Measurements from ENCODE around the gene AMMECR1L. TPM values are rescaled to one million over a fixed set of nuclear protein-coding genes. Genes with fewer than 3 reads are reported as not detected.
A peak's percentile ranks its signal among the peaks of the same experiment; 100 is the strongest.
"Not testable (repeated sequence)": the region's sequence is repeated elsewhere in the genome, so short reads cannot be mapped to it uniquely, and the experiment has no call there.

The AMMECR1L gene
- total RNA-seq, 1 donor from 2014 or later: 24.0 TPM

GRCh38 chr2:127884861-127885740, 655 bp downstream of the AMMECR1L start:
- not testable (repeated sequence) for H3K36me3 Mint-ChIP-seq (ENCODE audit: insufficient read depth); H3K27me3 Mint-ChIP-seq; H3K9me3 Mint-ChIP-seq (ENCODE audit: low read depth)
- H3K4me1 Mint-ChIP-seq (ENCODE audit: low read depth): peaks cover 24% of the 10 kb centered on the region
- TF ChIP-seq, protein P1, sequence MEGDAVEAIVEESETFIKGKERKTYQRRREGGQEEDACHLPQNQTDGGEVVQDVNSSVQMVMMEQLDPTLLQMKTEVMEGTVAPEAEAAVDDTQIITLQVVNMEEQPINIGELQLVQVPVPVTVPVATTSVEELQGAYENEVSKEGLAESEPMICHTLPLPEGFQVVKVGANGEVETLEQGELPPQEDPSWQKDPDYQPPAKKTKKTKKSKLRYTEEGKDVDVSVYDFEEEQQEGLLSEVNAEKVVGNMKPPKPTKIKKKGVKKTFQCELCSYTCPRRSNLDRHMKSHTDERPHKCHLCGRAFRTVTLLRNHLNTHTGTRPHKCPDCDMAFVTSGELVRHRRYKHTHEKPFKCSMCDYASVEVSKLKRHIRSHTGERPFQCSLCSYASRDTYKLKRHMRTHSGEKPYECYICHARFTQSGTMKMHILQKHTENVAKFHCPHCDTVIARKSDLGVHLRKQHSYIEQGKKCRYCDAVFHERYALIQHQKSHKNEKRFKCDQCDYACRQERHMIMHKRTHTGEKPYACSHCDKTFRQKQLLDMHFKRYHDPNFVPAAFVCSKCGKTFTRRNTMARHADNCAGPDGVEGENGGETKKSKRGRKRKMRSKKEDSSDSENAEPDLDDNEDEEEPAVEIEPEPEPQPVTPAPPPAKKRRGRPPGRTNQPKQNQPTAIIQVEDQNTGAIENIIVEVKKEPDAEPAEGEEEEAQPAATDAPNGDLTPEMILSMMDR (IDR thresholded peaks at IDR 0.05; ENCODE audit: unreplicated experiment): peak; percentile 51
- peak; percentile 45 for DNase-seq (ENCODE audit: low spot score, unreplicated experiment)
- H3K4me3 Mint-ChIP-seq (ENCODE audit: low read depth): peak overlapping the region; percentile 85
- H3K27ac Mint-ChIP-seq: peak overlapping the region; percentile 97

- H3K27ac Mint-ChIP-seq: peak overlapping the region; percentile 97
- no peak for DNase-seq (ENCODE audit: low spot score, unreplicated experiment)
- TF ChIP-seq, protein P1 (IDR thresholded peaks at IDR 0.05; ENCODE audit: unreplicated experiment): no peak
- no peaks in the 10 kb centered on the region for H3K9me3 Mint-ChIP-seq (ENCODE audit: low read depth)
- H3K27me3 Mint-ChIP-seq: no peaks in the 10 kb centered on the region
- peak overlapping the region; percentile 85 for H3K4me3 Mint-ChIP-seq (ENCODE audit: low read depth)
- peaks cover 24% of the 10 kb centered on the region for H3K4me1 Mint-ChIP-seq (ENCODE audit: low read depth)
- peaks cover 6% of the 10 kb centered on the region for H3K36me3 Mint-ChIP-seq (ENCODE audit: insufficient read depth)
These were observed 1.3 kb downstream of the AMMECR1L start for GRCh38 chr2:127884436-127884835.

DNA sequence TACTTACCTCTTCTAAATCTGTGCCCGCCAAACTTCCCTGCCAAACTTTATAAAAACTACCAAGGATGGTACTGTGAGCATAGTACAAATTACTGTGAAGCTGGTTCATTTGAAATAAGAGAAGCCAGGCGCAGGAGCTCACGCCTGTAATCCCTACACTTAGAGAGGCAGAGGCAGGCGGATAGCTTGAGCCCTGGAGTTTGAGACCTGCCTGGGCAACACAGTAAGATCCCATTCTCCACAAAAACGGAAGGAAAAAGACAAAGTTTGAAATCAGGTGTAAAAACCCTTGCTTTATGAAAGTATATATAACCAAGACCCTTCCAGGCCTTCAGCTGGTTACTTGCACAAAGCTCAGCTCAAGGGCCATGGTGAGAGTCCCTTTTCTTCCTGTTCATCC, 5.9 kb downstream of the AMMECR1L start:
- no peak for DNase-seq (ENCODE audit: low spot score, unreplicated experiment)
- H3K27me3 Mint-ChIP-seq: no peaks in the 10 kb centered on the region
- no peaks in the 10 kb centered on the region for H3K9me3 Mint-ChIP-seq (ENCODE audit: low read depth)
- H3K27ac Mint-ChIP-seq: no peak overlapping the region
- no peak overlapping the region for H3K4me3 Mint-ChIP-seq (ENCODE audit: low read depth)
- H3K4me1 Mint-ChIP-seq (ENCODE audit: low read depth): peaks cover 11% of the 10 kb centered on the region
- TF ChIP-seq, protein P1 (IDR thresholded peaks at IDR 0.05; ENCODE audit: unreplicated experiment): no peak
- H3K36me3 Mint-ChIP-seq (ENCODE audit: insufficient read depth): peaks cover 7% of the 10 kb centered on the region

GRCh38 chr2:127877626-127878025, 8.1 kb downstream of the AMMECR1L start:
- H3K4me1 Mint-ChIP-seq (ENCODE audit: low read depth): peaks cover 2% of the 10 kb centered on the region
- DNase-seq (ENCODE audit: low spot score, unreplicated experiment): no peak
- peaks cover 10% of the 10 kb centered on the region for H3K36me3 Mint-ChIP-seq (ENCODE audit: insufficient read depth)
- H3K27me3 Mint-ChIP-seq: no peaks in the 10 kb centered on the region
- no peak overlapping the region for H3K27ac Mint-ChIP-seq
- H3K4me3 Mint-ChIP-seq (ENCODE audit: low read depth): no peak overlapping the region
- no peaks in the 10 kb centered on the region for H3K9me3 Mint-ChIP-seq (ENCODE audit: low read depth)
- TF ChIP-seq, protein P1 (IDR thresholded peaks at IDR 0.05; ENCODE audit: unreplicated experiment): no peak

- no peak overlapping the region for H3K4me3 Mint-ChIP-seq (ENCODE audit: low read depth)
- H3K9me3 Mint-ChIP-seq (ENCODE audit: low read depth): no peaks in the 10 kb centered on the region
- peaks cover 12% of the 10 kb centered on the region for H3K36me3 Mint-ChIP-seq (ENCODE audit: insufficient read depth)
- no peak overlapping the region for H3K27ac Mint-ChIP-seq
- no peaks in the 10 kb centered on the region for H3K27me3 Mint-ChIP-seq
- DNase-seq (ENCODE audit: low spot score, unreplicated experiment): no peak
- H3K4me1 Mint-ChIP-seq (ENCODE audit: low read depth): peaks cover 5% of the 10 kb centered on the region
- TF ChIP-seq, protein P1 (IDR thresholded peaks at IDR 0.05; ENCODE audit: unreplicated experiment): no peak
These were observed 8.6 kb downstream of the AMMECR1L start for GRCh38 chr2:127877136-127877535.
